Keratinocyte (primary cell): Measurements from ENCODE around the gene RIN3.

Source experiments
- CTCF ChIP-seq, 3 experiments: IDR thresholded peaks in 1 of 3; conservative IDR thresholded peaks in 1 of 3; optimal IDR thresholded peaks in 1 of 3; 2 replicates in 2 of 3; 3 replicates in 1 of 3; pipeline versions ENCODE3 to v1.5.1; 2011; ENCODE audit warnings: low read length in 3 of 3, mild to moderate bottlenecking in 3 of 3, moderate library complexity in 2 of 3, control low read depth in 1 of 3, inconsistent platforms in 1 of 3; ENCODE audit not compliant: insufficient read depth in 2 of 3; ENCODE audit errors: extremely low read depth in 1 of 3
- EZH2 ChIP-seq: IDR thresholded peaks from one replicate; pipeline ENCODE4 v1.6.1; 2012; ENCODE audit warnings: inconsistent platforms, mild to moderate bottlenecking, low read length, moderate library complexity

GRCh38 chr14:92630367-92630766, 116.8 kb downstream of the RIN3 start:
- TF ChIP-seq CTCF (optimal IDR thresholded peaks at IDR 0.05 in 1 of 3, IDR thresholded peaks at IDR 0.05 in 1 of 3, conservative IDR thresholded peaks at IDR 0.05 in 1 of 3; ENCODE audit: extremely low read depth in 1 of 3, insufficient read depth in 2 of 3, low read length in 3 of 3) (no peak), EZH2 (no peak)
